ENCODE measurements around the gene B3GNT4. TPM values are rescaled to one million over a fixed set of nuclear protein-coding genes. Genes with fewer than 3 reads are reported as not detected.

Gene B3GNT4
- total RNA-seq, 6 donors from 2014 or later: 0.24 to 0.44 (median 0.29) TPM; not detected in 3

- no peaks in the 10 kb centered on the region for H3K27me3 ChIP-seq
- no peak overlapping the region for H3K4me3 ChIP-seq
- H3K4me1 ChIP-seq: no peaks in the 10 kb centered on the region
- TF ChIP-seq POLR2AphosphoS5 (IDR thresholded peaks at IDR 0.05) (no peak), EP300 (IDR thresholded peaks at IDR 0.05) (no peak), CTCF (IDR thresholded peaks at IDR 0.05) (no peak), POLR2A (IDR thresholded peaks at IDR 0.05) (no peak)
- DNase-seq (no peak), ATAC-seq (ENCODE audit: low FRiP score in 2 of 2) (no peak)
- 95 to 97% methylated on average over 5 of the region's 5 CpGs for WGBS, 2 donors
- peaks cover 9 to 86% (median 41%) of the 10 kb centered on the region in 4 donors for H3K36me3 ChIP-seq
- no peak overlapping the region for H3K27ac ChIP-seq
- no peaks in the 10 kb centered on the region for H3K9me3 ChIP-seq
Measured at GRCh38 chr12:122238861-122239260, 35.4 kb downstream of the B3GNT4 start.

- TF ChIP-seq POLR2AphosphoS5 (IDR thresholded peaks at IDR 0.05) (no peak), EP300 (IDR thresholded peaks at IDR 0.05) (no peak), CTCF (IDR thresholded peaks at IDR 0.05) (no peak), POLR2A (IDR thresholded peaks at IDR 0.05) (no peak)
- Histone ChIP-seq H3K9me3 (no peaks in the 10 kb centered on the region), H3K4me3 (no peak overlapping the region), H3K27me3 (no peaks in the 10 kb centered on the region), H3K4me1 (no peaks in the 10 kb centered on the region), H3K27ac (no peak overlapping the region), H3K36me3 (peaks cover 8 to 67% (median 33%) of the 10 kb centered on the region in 4 donors)
- ATAC-seq (ENCODE audit: low FRiP score in 2 of 2) (no peak), DNase-seq (no peak)
- WGBS, 2 donors: 74 to 78% methylated on average over 6 of the region's 6 CpGs
Measured at GRCh38 chr12:122243965-122244364, 40.5 kb downstream of the B3GNT4 start.

GRCh38 chr12:122244565-122245371 is 41.3 kb downstream of the B3GNT4 start:
- peak overlapping the region in 1 of 4 donors; percentile 18 for H3K27ac ChIP-seq
- no peak for DNase-seq
- no peaks in the 10 kb centered on the region for H3K4me1 ChIP-seq
- H3K36me3 ChIP-seq: peaks cover 16 to 70% (median 36%) of the 10 kb centered on the region in 4 donors
- no peaks in the 10 kb centered on the region for H3K27me3 ChIP-seq
- H3K4me3 ChIP-seq: peak overlapping the region in 1 of 4 donors; percentile 0
- H3K9me3 ChIP-seq: no peaks in the 10 kb centered on the region
- no peak for TF ChIP-seq POLR2A (IDR thresholded peaks at IDR 0.05)
- no peak for TF ChIP-seq EP300 (IDR thresholded peaks at IDR 0.05)
- TF ChIP-seq CTCF (IDR thresholded peaks at IDR 0.05): no peak
- no peak for TF ChIP-seq POLR2AphosphoS5 (IDR thresholded peaks at IDR 0.05)
- 81 to 92% methylated on average over 10 to 11 of the region's 11 CpGs for WGBS, 2 donors
- ATAC-seq (ENCODE audit: low FRiP score in 2 of 2): no peak

- peaks cover 16 to 72% (median 37%) of the 10 kb centered on the region in 4 donors for H3K36me3 ChIP-seq
- DNase-seq (no peak), ATAC-seq (ENCODE audit: low FRiP score in 2 of 2) (no peak)
- H3K4me3 ChIP-seq: no peak overlapping the region
- H3K27me3 ChIP-seq: no peaks in the 10 kb centered on the region
- no peaks in the 10 kb centered on the region for H3K4me1 ChIP-seq
- H3K27ac ChIP-seq: peak overlapping the region in 1 of 4 donors; percentile 18
- TF ChIP-seq POLR2A (IDR thresholded peaks at IDR 0.05) (no peak), EP300 (IDR thresholded peaks at IDR 0.05) (no peak), CTCF (IDR thresholded peaks at IDR 0.05) (no peak), POLR2AphosphoS5 (IDR thresholded peaks at IDR 0.05) (no peak)
- no peaks in the 10 kb centered on the region for H3K9me3 ChIP-seq
- WGBS, 2 donors: 86 to 100% methylated on average over 1 of the region's 1 CpG
Measured at GRCh38 chr12:122245553-122245952, 42.0 kb downstream of the B3GNT4 start.
